HG02759 (cell line): ENCODE results near the gene MRPL41.
"Not testable (repeated sequence)": the region's sequence is repeated elsewhere in the genome, so short reads cannot be mapped to it uniquely, and the experiment has no call there.

Experiments
- ATAC-seq: cut with Tn5 transposase; IDR thresholded peaks from one replicate; pipeline ENCODE4 v1.9.1; 2021; ENCODE audit warnings: mild to moderate bottlenecking, moderate library complexity; ENCODE audit not compliant: unreplicated experiment

The MRPL41 gene

GRCh38 chr9:137521405-137521985 is 30.2 kb upstream of the MRPL41 start:
- ATAC-seq, result no peak

DNA sequence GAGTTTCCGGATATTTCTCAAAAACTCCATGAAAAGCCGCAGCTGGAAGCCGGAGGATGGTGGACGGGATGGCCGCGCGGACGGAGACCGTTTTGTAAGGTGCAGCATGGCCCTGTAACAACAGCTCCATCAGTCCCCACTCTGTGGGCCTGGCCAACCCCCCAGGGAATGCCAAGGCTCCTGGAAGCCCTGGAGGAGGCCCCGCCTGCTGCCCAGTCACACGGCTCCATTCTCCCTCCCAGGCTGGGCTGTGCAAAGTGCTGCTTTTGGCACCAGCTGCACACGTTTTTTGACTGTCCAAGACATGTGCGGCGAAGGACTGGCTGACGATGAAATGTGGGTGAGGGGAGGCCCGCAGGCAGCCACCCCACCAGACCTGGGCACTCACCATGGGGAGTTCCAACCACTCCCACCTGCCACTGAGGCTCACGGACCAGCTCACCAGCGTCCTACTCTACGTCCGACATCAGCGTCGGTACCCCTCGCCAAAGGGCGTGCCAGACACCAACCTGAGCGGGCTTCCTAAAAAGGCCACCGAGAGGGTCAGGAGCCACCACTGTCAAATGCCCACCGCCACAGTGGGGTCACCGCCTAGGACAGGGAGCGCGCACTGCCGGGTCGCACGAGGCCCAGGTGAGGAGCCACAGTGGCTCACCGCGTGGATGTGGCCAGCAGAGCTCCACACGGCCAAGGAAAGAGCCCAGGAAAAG is 28.8 kb upstream of the MRPL41 start:
- no peak for ATAC-seq

DNA sequence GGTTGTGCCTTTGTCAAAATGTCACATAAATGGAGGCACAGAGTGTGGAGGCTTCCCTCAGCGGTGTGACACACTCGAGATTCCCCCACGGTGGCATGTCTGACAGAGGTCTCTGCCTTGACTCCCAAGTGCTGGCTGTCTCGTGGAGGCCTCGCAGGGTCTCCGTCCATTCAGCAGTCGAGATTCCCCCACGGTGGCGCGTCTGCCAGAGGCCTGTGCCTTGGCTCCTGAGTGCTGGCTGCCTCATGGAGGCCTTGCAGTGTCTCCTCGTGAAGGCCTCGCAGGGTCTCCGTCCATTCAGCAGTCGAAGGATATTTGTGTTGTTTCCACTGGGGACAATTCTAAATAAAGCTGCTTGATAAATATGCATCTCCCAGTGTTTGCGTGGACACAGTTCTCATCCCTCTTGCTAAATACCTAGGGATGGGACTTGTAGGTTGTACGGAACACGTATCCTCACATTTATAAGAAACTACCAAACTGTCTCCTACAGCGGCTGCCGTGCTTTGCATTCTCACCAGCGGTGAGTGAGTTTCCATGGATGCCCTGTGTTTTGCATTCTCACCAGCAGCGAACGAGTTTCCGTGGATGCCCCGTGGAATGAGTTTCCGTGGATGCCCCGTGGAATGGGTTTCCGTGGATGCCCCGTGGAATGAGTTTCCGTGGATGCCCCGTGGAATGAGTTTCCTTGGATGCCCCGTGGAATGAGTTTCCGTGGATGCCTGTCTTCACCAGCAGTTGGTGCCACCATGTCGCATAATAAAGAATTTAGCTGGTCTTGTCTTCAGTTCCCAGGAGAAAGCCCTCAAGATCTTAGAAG is 27.3 kb upstream of the MRPL41 start:
- no peak for ATAC-seq

DNA sequence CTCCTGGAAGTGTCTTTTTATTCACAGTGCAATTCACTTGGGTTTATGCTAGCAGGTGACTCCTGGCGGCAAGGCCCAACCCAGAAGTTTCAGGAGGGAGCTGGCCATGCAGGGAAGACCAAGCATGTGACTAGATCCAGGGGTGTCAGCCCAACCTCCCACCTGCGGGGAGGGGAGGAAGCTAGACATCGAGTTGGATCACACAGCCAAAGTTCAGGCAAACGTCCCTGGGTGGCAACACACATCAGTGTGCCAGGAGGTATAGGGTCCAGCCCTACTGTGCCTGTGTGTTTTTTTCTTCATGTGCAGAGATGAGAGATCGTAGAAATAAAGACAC is 26.7 kb upstream of the MRPL41 start:
- ATAC-seq, result no peak

DNA sequence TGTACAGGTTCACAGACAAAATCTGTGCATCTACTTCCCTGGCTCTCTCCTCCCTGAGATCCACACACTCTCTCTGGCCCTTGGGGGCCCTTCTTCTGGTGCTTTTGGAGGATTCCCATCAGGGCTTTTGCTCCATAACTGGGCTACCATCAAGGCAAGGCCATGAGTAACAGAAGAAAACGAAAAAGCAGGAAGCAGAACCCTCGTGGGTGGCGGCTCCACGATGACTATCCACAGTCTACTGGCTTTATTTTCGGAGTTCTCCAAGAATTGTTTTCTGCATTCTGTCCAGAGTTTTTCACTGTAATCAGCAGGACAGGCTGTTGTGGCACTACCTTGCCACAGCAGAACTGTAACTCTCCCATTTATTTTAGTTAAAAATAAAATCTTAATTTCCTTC is 21.3 kb upstream of the MRPL41 start:
- ATAC-seq, result no peak

DNA sequence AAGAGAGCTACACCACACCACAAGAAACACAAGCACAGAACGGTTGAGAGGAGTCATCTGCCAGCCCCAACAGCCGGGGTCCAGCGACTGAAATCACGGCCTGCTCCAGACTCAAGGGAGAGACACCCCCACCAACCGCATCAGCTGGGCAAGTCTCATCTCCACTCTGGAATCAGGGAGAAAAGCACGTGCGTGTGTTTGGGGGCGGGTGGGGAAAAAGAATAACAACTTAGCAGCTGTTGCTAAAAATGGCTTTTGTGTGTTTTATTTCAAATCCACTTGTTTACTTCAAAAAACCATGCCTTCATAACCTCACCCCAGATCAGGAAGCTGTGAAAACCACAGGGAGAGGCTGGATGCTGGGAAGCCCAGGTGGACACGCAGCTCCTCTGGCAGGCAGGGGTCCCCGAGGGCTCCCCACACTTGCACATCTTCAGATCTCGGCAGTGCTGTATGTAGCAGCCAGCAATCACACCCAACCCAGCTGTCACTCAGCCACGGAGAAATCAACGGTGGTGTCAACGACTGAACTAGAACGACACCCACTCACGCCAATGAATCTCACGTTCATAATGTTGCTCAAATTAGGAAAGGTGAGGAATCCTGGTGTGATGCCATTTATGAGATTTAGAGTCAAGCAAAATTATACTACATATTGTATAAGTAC is 20.4 kb upstream of the MRPL41 start:
- ATAC-seq, result no peak

DNA sequence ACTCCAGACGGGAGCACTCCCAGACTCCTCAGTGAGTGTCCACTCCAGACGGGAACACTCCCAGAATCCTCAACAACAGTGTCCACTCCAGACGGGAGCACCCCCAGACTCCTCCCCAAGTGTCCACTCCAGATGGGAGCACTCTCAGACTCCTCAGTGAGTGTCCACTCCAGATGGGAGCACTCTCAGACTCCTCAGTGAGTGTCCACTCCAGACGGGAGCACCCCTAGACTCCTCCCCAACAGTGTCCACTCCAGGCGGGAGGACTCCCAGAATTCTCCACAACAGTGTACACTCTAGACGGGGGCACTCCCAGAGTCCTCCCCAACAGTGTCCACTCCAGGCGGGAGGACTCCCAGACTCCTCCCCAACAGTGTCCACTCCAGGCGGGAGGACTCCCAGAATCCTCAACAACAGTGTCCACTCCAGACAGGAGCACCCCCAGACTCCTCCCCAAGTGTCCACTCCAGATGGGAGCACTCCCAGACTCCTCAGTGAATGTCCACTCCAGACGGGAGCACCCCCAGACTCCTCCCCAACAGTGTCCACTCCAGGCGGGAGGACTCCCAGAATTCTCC is 18.7 kb upstream of the MRPL41 start:
- not testable (repeated sequence) for ATAC-seq

GRCh38 chr9:137534256-137535119 is 17.2 kb upstream of the MRPL41 start:
- ATAC-seq, result no peak

GRCh38 chr9:137535120-137535428 is 16.6 kb upstream of the MRPL41 start:
- ATAC-seq, result no peak

GRCh38 chr9:137536594-137537131 is 15.0 kb upstream of the MRPL41 start:
- ATAC-seq, result not testable (repeated sequence)

GRCh38 chr9:137538058-137538457 is 13.6 kb upstream of the MRPL41 start:
- ATAC-seq, result no peak

- ATAC-seq, result no peak
Observed at GRCh38 chr9:137540536-137540935, 11.1 kb upstream of the MRPL41 start.

- no peak for ATAC-seq
Observed at GRCh38 chr9:137542486-137542885, 9.2 kb upstream of the MRPL41 start.

DNA sequence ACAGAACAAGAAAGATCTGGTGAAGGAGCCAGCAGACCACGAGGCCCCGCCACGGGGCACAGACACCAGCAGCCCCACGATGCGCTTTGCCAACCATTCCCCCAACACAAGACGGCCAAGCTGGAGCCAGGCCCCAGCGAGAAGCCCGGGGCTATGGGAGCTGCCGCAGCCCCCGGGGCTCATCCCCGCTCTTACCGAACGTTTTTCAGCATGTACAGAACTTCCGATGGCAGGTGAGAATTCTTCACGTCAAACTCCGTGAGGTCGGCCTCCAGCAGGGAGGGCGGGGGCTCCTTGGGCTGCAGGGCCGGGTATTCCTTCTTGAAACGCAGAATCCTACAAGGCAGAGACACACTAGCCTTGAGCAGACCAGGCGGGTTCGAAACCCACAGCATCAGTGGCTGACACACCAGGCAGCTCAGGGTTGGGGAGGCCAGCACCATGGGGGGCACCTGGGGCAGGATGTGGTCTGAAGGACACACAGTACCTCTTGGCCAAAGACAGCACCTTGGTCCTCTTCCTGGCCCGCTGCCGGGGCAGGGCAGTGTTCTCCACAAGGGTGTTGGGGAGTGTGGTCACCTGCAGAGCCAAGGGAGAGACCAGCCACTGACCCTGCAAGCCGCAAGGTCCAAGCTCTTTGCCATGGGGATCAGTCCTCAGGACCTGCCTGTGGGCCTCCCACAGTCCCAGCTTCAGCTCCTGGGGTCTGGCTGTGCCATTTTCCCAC is 8.3 kb upstream of the MRPL41 start:
- no peak for ATAC-seq

- no peak for ATAC-seq
Observed at GRCh38 chr9:137544176-137544760, 7.4 kb upstream of the MRPL41 start.

DNA sequence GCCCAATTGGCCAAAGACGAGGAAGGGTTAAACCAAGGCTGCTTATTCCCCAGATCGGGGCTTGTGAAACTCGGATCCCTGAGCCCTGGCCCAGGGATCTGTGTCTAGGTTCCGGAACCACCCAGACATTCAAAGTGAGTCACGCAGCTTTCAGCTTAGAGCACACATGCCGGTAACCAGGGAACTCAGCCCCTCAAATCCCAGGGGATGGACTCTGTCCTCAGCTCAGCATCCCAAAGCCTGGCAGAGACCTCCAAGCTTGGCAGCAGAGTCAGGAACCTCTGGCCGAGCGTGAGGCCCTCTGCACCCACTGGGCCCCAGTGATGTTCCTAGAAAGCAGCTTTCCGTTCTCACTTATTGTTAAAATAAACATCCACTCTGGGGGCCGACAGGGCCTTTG is 6.6 kb upstream of the MRPL41 start:
- ATAC-seq, result no peak

DNA sequence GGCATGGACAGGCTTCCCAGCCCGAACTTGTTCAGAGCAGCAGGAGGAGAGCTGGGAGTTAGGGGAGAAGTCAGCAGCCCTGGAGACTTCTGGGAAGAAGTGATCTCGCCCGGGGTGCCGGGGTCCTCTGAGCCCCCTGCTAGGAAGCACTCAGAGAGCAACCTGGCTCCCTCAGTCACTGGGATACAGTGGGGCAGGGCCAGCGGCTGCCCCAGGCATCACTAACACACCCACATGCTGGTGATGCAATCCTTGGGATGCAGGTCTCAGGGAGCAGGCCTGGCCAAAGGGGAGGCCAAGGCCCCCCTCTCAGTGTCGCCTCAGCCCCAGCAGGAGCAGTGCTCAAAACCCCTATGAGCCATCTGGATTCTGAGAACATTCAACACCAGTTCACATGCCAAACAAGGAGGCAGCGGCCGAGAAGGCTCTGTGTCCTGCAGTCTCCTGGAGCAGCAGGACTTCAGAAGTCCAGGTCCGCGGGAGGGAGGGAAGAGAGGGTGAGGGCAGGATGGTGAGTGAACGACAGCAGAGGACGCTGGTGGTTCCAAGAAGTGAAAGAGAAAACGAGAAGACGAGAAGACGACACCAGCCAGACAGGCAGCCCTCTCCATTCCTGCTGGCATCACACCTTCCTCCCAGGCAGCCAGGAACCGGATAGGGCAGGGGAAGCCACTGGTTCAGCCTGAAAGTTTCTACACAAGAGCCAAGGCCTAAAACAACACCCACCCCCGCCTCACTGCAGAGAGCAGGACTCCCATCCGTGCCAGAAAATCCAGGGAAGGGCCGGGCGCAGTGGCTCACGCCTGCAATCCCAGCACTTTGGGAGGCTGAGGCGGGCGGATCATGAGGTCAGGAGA is 3.8 kb upstream of the MRPL41 start:
- ATAC-seq, result no peak

GRCh38 chr9:137550231-137550621 is 1.5 kb upstream of the MRPL41 start, which contains the start of gene PNPLA7:
PNPLA7 (minus strand) TSS chr9:137550402; CDS start chr9:137550197, 205 bp downstream.
- no peak for ATAC-seq
